Nephron progenitor cell (in vitro differentiated cells): ENCODE measurements around the gene PRKX.
"Not testable (repeated sequence)": the region's sequence is repeated elsewhere in the genome, so short reads cannot be mapped to it uniquely, and the experiment has no call there.

Experiments used
- DNase-seq: peaks from one replicate; pipeline ENCODE4 v3.0.0; 2021
- H3K27ac Mint-ChIP-seq: 2 replicates; pipeline ENCODE4 v1.8.0; 2021; ENCODE audit warnings: mild to moderate bottlenecking, moderate library complexity, mixed read lengths
- H3K27me3 Mint-ChIP-seq: 2 replicates; pipeline ENCODE4 v1.8.0; 2021; ENCODE audit warnings: mild to moderate bottlenecking, low read depth, mixed read lengths; ENCODE audit not compliant: poor library complexity
- H3K36me3 Mint-ChIP-seq: 2 replicates; pipeline ENCODE4 v1.8.0; 2021; ENCODE audit warnings: low read depth, mixed read lengths
- H3K4me1 Mint-ChIP-seq: 2 replicates; pipeline ENCODE4 v1.8.0; 2021; ENCODE audit warnings: mixed read lengths
- H3K4me3 Mint-ChIP-seq: 2 replicates; pipeline ENCODE4 v1.8.0; 2021; ENCODE audit warnings: mild to moderate bottlenecking, moderate library complexity, mixed read lengths
- H3K9me3 Mint-ChIP-seq: 2 replicates; pipeline ENCODE4 v1.8.0; 2021; ENCODE audit warnings: mild to moderate bottlenecking, moderate library complexity, mixed read lengths
- TF ChIP-seq, protein P1 (sequence below): fragments of 200-600 bp; sonication (generic); IDR thresholded peaks from 2 replicates; pipeline ENCODE4 v1.5.0; 2021; ENCODE audit warnings: antibody characterized with exemption

PRKX gene

DNA sequence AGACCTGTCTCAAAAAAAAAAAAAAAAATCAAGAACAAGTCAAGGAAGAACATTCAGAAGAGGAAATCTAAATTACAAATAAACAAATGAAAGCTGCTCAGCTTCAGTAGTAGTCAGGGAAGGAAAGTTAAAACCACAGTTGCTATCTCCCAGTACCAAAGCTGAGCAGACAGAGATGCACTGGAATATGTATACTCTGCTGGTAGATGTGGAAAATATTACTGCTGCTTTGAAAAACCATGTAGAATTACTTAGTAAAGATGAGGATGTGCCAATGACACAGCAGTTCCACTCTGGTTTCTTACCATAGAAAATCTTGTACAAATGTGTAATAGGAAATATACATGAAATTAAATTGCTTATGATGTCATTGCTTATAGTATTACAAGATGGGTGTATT, 25.1 kb upstream of the PRKX start:
- no peak overlapping the region for H3K4me3 Mint-ChIP-seq
- TF ChIP-seq, protein P1, sequence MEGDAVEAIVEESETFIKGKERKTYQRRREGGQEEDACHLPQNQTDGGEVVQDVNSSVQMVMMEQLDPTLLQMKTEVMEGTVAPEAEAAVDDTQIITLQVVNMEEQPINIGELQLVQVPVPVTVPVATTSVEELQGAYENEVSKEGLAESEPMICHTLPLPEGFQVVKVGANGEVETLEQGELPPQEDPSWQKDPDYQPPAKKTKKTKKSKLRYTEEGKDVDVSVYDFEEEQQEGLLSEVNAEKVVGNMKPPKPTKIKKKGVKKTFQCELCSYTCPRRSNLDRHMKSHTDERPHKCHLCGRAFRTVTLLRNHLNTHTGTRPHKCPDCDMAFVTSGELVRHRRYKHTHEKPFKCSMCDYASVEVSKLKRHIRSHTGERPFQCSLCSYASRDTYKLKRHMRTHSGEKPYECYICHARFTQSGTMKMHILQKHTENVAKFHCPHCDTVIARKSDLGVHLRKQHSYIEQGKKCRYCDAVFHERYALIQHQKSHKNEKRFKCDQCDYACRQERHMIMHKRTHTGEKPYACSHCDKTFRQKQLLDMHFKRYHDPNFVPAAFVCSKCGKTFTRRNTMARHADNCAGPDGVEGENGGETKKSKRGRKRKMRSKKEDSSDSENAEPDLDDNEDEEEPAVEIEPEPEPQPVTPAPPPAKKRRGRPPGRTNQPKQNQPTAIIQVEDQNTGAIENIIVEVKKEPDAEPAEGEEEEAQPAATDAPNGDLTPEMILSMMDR = no peak
- H3K4me1 Mint-ChIP-seq = no peaks in the 10 kb centered on the region
- peaks cover 9% of the 10 kb centered on the region for H3K27me3 Mint-ChIP-seq
- H3K36me3 Mint-ChIP-seq = peaks cover 8% of the 10 kb centered on the region
- peaks cover 17% of the 10 kb centered on the region for H3K9me3 Mint-ChIP-seq
- DNase-seq = no peak
- no peak overlapping the region for H3K27ac Mint-ChIP-seq

DNA sequence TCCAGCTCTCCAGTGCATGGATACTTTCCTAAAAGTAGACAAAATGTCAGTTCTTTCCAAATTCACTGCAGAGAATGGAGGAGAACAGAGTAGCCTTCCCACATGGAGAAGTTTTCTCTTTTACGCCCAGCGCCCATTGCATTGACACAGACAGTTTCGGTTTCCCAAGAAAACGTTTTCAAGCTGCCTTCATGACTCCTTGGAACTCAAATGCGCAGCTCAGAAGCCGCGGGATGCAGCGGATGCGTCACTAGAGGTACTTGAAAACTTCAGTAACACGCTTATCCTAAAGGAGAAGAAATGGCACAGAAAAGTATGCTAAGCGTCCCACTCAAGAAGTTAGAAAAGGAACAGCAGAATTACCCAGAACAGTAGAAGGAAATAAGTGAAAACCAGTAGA, 23.1 kb upstream of the PRKX start:
- H3K9me3 Mint-ChIP-seq = peaks cover 17% of the 10 kb centered on the region
- not testable (repeated sequence) for H3K4me1 Mint-ChIP-seq, H3K27me3 Mint-ChIP-seq, H3K27ac Mint-ChIP-seq, DNase-seq, H3K36me3 Mint-ChIP-seq, H3K4me3 Mint-ChIP-seq

DNA sequence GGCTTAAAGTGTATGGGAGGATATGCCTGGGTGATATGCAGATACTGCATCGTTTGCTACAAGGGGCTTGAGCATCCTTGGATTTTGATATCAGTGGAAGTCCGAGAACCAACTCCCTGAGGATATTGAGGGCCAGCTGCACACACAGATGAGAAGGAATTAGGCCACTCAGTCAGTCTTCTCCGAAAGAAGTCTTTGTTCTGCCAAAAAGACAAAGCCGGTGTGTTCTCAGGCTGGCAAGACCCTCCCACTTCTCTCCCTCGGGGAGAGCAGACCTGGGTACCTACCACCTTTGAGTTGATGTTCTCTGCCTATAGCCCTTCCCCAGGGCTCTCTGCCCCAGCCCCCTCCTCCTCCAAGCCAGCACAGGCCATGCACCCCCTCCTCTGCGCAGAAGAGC, 22.4 kb upstream of the PRKX start:
- H3K27ac Mint-ChIP-seq, H3K4me3 Mint-ChIP-seq, H3K4me1 Mint-ChIP-seq, DNase-seq, H3K36me3 Mint-ChIP-seq, H3K27me3 Mint-ChIP-seq: not testable (repeated sequence)
- H3K9me3 Mint-ChIP-seq = peaks cover 17% of the 10 kb centered on the region

DNA sequence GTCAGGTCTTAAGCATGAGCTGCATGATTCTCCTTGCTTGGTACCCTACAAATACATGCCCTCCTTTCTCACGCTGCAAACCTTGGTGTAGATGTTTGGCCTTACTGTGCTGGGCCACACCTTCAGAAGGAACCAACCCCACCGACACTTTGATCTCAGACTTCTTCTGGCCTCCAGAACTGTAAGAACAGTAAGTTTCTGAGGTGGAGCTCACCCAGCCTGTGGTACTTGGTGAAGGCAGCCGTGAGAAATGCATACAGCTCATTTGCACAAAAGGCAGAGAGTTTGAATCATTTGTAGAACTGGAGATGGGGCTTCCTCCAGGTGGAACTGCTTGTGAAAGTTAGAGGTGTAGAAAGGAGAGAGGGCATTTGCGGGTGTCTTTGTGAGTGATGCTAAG, 21.0 kb upstream of the PRKX start:
- not testable (repeated sequence) for DNase-seq, H3K4me1 Mint-ChIP-seq, H3K27ac Mint-ChIP-seq, H3K36me3 Mint-ChIP-seq, H3K4me3 Mint-ChIP-seq, H3K27me3 Mint-ChIP-seq
- peaks cover 14% of the 10 kb centered on the region for H3K9me3 Mint-ChIP-seq

DNA sequence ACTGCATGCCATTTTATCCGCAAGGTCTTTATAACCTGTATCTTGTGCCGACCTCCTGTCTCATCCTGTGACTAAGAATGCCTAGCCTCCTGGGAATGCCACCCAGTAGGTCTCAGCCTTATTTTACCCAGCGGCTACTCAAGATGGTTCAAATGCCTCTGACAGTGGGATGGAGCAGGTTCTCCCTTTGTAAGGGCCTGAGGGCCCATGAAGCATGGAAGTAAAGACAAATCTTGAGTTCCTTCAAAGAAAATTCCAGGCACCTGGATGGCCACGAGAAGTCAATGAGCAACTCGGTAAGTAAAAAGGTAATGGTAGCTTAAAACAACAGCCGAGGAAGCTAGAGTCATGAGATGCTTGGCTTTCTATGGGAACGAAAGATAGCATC, 19.6 kb upstream of the PRKX start:
- Mint-ChIP-seq H3K36me3 (no peaks in the 10 kb centered on the region), H3K4me3 (no peak overlapping the region), H3K27me3 (peaks cover 6% of the 10 kb centered on the region), H3K9me3 (no peaks in the 10 kb centered on the region), H3K4me1 (no peaks in the 10 kb centered on the region), H3K27ac (no peak overlapping the region)
- TF ChIP-seq, protein P1 = no peak
- DNase-seq = no peak

DNA sequence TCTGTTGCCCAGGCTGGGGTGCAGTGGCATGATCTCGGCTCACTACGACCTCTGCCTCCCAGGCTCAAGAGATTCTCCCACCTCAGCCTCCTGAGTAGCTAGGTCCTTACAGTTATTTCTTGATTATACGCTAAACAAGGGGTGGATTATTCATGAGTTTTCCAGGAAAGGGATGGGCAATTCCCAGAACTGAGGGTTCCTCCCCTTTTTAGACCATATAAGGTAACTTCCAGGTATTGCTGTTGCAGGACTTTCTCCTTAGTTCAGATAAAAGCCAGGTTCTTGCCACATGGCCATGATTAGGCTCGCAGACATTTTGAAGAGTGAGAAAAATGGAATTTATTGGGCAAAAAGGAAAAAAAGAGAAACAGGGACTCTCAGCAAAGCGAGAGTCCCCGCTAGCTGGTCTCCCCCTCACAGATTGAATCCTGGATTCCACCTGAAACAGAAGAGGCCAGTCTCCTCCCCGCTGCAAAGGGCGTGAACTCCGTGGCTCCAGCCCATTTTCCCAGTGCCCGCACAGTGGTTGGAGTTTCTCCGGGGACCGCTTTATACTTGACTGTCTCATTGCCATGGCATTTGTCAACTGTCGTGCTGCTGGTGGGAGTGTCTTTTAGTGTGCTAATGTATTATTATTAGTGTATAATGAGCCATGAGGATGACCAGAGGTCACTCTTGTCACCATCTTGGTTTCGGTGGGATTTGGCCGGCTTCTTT, 19.0 kb upstream of the PRKX start:
- not testable (repeated sequence) for H3K27ac Mint-ChIP-seq, DNase-seq, H3K27me3 Mint-ChIP-seq, H3K9me3 Mint-ChIP-seq, H3K36me3 Mint-ChIP-seq, H3K4me1 Mint-ChIP-seq, H3K4me3 Mint-ChIP-seq

DNA sequence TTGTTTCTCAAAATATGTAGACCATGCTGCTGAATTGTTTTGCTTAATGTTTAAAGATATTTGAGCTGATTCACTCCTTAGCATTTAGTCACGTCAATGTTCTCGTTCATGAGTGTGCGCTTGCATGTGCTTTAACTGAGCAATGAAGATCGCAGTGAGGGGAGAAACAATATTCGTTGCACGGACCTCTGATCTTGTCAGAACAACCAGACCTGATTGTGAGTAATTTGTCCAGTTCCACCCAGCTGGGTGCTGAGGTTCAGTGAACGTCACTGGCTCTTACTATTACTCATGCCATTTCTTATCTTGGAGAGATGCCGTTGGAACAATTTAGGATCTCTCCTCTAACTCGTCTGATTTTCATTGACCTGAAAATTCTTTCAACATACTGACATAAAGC, 15.0 kb upstream of the PRKX start:
- no peaks in the 10 kb centered on the region for H3K27me3 Mint-ChIP-seq
- H3K36me3 Mint-ChIP-seq = no peaks in the 10 kb centered on the region
- no peak overlapping the region for H3K4me3 Mint-ChIP-seq
- no peak overlapping the region for H3K27ac Mint-ChIP-seq
- no peak for DNase-seq
- no peaks in the 10 kb centered on the region for H3K4me1 Mint-ChIP-seq
- no peaks in the 10 kb centered on the region for H3K9me3 Mint-ChIP-seq
- TF ChIP-seq, protein P1 = no peak

DNA sequence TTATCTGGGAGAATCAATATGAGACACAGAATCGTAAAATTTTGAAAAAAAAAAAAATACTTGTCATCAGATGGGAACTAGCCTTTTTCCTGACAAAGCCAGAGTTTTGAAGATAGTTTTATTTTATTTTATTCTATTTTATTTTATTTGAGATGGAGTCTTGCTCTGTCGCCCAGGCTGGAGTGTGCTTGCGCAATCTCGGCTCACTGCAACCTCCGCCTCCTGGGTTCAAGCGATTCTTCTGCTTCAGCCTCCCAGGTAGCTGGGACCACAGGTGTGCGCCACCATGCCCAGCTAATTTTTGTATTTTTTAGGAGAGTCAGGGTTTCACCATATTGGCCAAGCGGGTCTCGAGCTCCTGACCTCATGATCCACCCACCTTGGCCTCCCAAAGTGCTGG, 10.0 kb upstream of the PRKX start:
- not testable (repeated sequence) for H3K4me1 Mint-ChIP-seq, H3K4me3 Mint-ChIP-seq, H3K27ac Mint-ChIP-seq

More for the DNA sequence above, 10.0 kb upstream of the PRKX start:
- not testable (repeated sequence) for H3K27me3 Mint-ChIP-seq, DNase-seq, H3K36me3 Mint-ChIP-seq, H3K9me3 Mint-ChIP-seq
